BLaER1 treated with 17β-estradiol and CSF1 and Interleukin-3, amounts not matched to agents 10 nM and 100 nM (cell line): ENCODE data around the gene SCRT2.
"Not testable (repeated sequence)": the region's sequence is repeated elsewhere in the genome, so short reads cannot be mapped to it uniquely, and the experiment has no call there.

Source experiments
- H3K27ac ChIP-seq, 11 experiments: shearing (Covaris generic); formaldehyde crosslinking; 2 replicates each; pipeline ENCODE4 v1.8.1; 2022
- H3K27me3 ChIP-seq, 11 experiments: shearing (Covaris generic); formaldehyde crosslinking; 2 replicates each; pipeline ENCODE4 v1.8.1; 2022
- H3K36me3 ChIP-seq, 11 experiments: shearing (Covaris generic); formaldehyde crosslinking; 2 replicates each; pipeline ENCODE4 v1.8.1; 2022
- H3K4me1 ChIP-seq, 10 experiments: shearing (Covaris generic); formaldehyde crosslinking; 2 replicates each; pipeline ENCODE4 v1.8.1; 2022
- H3K4me2 ChIP-seq, 11 experiments: shearing (Covaris generic); formaldehyde crosslinking; 2 replicates each; pipeline ENCODE4 v1.8.1; 2022
- H3K4me3 ChIP-seq, 10 experiments: shearing (Covaris generic); formaldehyde crosslinking; 2 replicates each; pipeline ENCODE4 v1.8.1; 2022
- H3K9ac ChIP-seq, 11 experiments: shearing (Covaris generic); formaldehyde crosslinking; 2 replicates each; pipeline ENCODE4 v1.8.1; 2022
- H3K9me3 ChIP-seq, 11 experiments: shearing (Covaris generic); formaldehyde crosslinking; replicated peaks in 1 of 11; 2 replicates each; pipeline ENCODE4 v1.8.1; 2022
- H4K20me1 ChIP-seq, 11 experiments: shearing (Covaris generic); formaldehyde crosslinking; 2 replicates each; pipeline ENCODE4 v1.8.1; 2022
- Cebpa-rat ChIP-seq, 11 experiments: shearing (Covaris generic); IDR thresholded peaks; 2 replicates each; pipeline ENCODE4 v1.8.1; 2022

SCRT2 gene

DNA sequence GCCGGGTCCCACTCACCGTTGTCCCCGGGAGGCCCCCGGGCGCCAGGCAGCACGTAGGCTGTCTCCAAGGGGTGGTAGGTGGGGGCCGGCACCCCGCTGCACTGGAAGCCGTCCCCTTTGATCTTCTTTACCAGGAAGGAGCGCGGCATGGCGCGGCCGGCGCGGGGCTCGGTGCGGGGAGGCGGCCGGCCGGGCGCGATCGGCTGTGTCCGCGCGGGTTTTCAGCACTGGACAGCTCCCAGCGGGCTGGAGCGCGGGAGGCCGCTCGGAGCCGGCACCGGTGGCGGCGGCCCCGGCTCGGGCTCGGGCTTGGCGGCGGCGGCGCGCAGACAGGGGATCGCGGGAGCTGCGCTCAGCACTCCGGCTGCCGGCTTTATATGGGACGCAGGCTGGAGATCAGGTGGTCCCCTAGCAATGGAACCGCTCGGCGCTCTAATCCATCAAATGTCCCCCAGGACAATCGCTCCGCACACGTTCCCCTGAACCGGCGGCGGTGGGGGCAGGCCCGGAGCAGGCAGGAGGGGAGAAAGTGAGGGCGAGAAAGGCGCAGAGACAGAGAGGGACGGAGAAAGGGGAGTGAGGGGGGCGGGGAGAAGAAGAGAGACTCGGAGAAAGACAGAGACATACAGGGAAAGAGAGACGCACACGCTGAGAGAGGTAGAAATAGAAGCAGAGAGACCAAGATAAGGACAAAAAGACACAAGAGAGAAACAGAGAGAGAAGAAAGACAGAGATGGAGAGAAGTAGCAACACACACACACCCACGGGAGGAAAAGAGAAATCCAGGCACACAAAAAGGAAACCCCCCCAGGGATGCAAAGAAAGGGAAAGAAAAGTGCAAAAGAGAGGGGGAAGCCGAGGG is at the start of gene SCRT2:
Gene SCRT2, minus strand, starts transcription at position 350 of the 862 bp plus-strand sequence. Its CDS starts 201 bp downstream, at position 149.
- TF ChIP-seq Cebpa-rat (IDR thresholded peaks at IDR 0.05), result no peak
- H3K9ac ChIP-seq, result peak within 1 kb of the TSS; percentile 13 to 65 (median 55); a peak in 19 of 22 replicates

DNA sequence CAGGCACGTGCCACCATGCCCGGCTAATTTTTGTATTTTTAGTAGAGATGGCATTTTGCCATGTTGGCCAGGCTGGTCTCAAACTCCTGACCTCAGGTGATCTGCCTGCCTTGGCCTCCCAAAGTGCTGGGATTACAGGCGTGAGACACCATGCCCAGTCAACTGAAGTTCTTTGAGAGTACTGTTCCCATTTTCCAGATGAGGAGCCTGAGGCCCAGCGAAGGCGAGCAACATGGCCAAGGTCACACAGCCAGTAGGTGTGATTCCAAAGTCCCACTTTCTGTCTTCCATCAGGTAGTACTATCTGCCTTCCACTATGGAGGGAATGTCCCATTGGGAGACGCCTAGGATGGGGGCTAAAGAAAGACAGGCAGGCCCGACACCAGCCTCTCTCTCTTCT is 49.2 kb upstream of the SCRT2 start:
- H3K4me1 ChIP-seq, result peaks cover 23 to 78% (median 62%) of the 10 kb centered on the region in 10 experiments
- peak overlapping the region in 2 of 11 experiments; percentile 27 to 33; a peak in 2 of 22 replicates for H3K9ac ChIP-seq
- not testable (repeated sequence) for H3K4me3 ChIP-seq, H3K9me3 ChIP-seq, H4K20me1 ChIP-seq, H3K36me3 ChIP-seq
- peak overlapping the region in 4 of 11 experiments; percentile 5 to 49 (median 29); a peak in 3 of 22 replicates for H3K27ac ChIP-seq
- H3K27me3 ChIP-seq, result peaks cover 0 to 24% (median 9%) of the 10 kb centered on the region in 11 experiments; a peak in 8 of 22 replicates
- H3K4me2 ChIP-seq, result peak overlapping the region; percentile 2 to 83 (median 58); a peak in 20 of 22 replicates

More for the DNA sequence above, at the start of gene SCRT2:
- H3K4me1 ChIP-seq, result peaks cover 68 to 97% (median 85%) of the 10 kb centered on the region in 10 experiments
- H3K27me3 ChIP-seq, result peaks cover 32 to 47% (median 42%) of the 10 kb centered on the region in 11 experiments
- no peaks in the 10 kb centered on the region for H3K36me3 ChIP-seq
- H3K9me3 ChIP-seq, result no peaks in the 10 kb centered on the region
- H3K27ac ChIP-seq, result peak within 1 kb of the TSS in 8 of 11 experiments; percentile 34 to 63 (median 48); a peak in 16 of 22 replicates
- H3K4me2 ChIP-seq, result peak within 1 kb of the TSS; percentile 93 to 100 (median 98)
- H3K4me3 ChIP-seq, result peak within 1 kb of the TSS; percentile 48 to 68 (median 56)
- H4K20me1 ChIP-seq, result peaks cover 0 to 45% (median 29%) of the 10 kb centered on the region in 11 experiments; a peak in 15 of 22 replicates

GRCh38 chr20:723756-724155 is 48.2 kb upstream of the SCRT2 start:
- Histone ChIP-seq H3K9ac (peak overlapping the region in 1 of 11 experiments; percentile 9; a peak in 1 of 22 replicates), H3K4me2 (peak overlapping the region; percentile 2 to 83 (median 58)), H3K9me3 (no peaks in the 10 kb centered on the region), H3K36me3 (no peaks in the 10 kb centered on the region), H3K4me1 (peaks cover 24 to 84% (median 67%) of the 10 kb centered on the region in 10 experiments), H3K27me3 (peaks cover 0 to 19% (median 2%) of the 10 kb centered on the region in 11 experiments; a peak in 8 of 22 replicates), H3K4me3 (no peak overlapping the region), H4K20me1 (peaks cover 0 to 2% (median 0%) of the 10 kb centered on the region in 11 experiments; a peak in 1 of 22 replicates), H3K27ac (no peak overlapping the region)
- TF ChIP-seq Cebpa-rat (IDR thresholded peaks at IDR 0.05), result no peak

GRCh38 chr20:722822-723644 is 47.4 kb upstream of the SCRT2 start:
- Histone ChIP-seq H3K27me3 (peaks cover 0 to 13% (median 0%) of the 10 kb centered on the region in 11 experiments; a peak in 7 of 22 replicates), H3K9ac (no peak overlapping the region), H3K4me1 (peaks cover 24 to 80% (median 64%) of the 10 kb centered on the region in 10 experiments), H3K36me3 (no peaks in the 10 kb centered on the region), H3K27ac (no peak overlapping the region), H3K9me3 (no peaks in the 10 kb centered on the region), H4K20me1 (no peaks in the 10 kb centered on the region; a peak in 1 of 22 replicates), H3K4me2 (peak overlapping the region in 9 of 11 experiments; percentile 33 to 83 (median 61); a peak in 13 of 22 replicates), H3K4me3 (no peak overlapping the region)
- TF ChIP-seq Cebpa-rat (IDR thresholded peaks at IDR 0.05), result no peak

GRCh38 chr20:721876-722275 is 46.3 kb upstream of the SCRT2 start:
- no peaks in the 10 kb centered on the region for H3K9me3 ChIP-seq
- H3K9ac ChIP-seq, result no peak overlapping the region
- H3K4me1 ChIP-seq, result peaks cover 24 to 72% (median 58%) of the 10 kb centered on the region in 10 experiments
- no peak overlapping the region for H3K27ac ChIP-seq
- H3K4me2 ChIP-seq, result no peak overlapping the region
- H3K27me3 ChIP-seq, result peaks cover 0 to 4% (median 0%) of the 10 kb centered on the region in 11 experiments; a peak in 5 of 22 replicates
- no peak for TF ChIP-seq Cebpa-rat (IDR thresholded peaks at IDR 0.05)
- no peaks in the 10 kb centered on the region for H3K36me3 ChIP-seq
- H4K20me1 ChIP-seq, result no peaks in the 10 kb centered on the region; a peak in 1 of 22 replicates
- H3K4me3 ChIP-seq, result no peak overlapping the region

DNA sequence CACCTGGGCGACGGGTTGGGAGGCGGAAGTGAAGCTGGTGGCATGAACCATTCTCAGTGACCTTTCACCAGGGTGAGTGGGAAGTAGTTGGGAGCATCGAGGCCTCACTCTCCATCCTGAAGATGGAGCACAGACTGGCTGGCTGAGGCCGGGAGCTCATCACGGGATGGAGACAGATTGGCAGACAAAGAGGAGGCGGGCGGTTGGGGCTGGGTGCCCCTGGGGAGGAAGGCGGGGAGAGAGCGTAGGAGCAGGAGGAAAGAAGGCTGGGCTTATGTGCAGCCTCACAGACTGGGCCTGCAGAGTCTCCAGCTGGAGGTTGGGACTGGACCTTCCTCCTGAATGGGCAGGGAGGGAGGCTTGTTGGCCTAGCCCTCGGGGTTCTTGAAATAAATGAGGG is 44.2 kb upstream of the SCRT2 start:
- H3K9me3 ChIP-seq, result peaks cover 1 to 11% (median 10%) of the 10 kb centered on the region in 11 experiments; a peak in 21 of 22 replicates
- H3K27me3 ChIP-seq, result no peaks in the 10 kb centered on the region
- no peaks in the 10 kb centered on the region for H3K36me3 ChIP-seq
- H3K9ac ChIP-seq, result peak overlapping the region in 3 of 11 experiments; percentile 8 to 32 (median 19); a peak in 2 of 22 replicates
- no peaks in the 10 kb centered on the region; a peak in 1 of 22 replicates for H4K20me1 ChIP-seq
- peak overlapping the region; percentile 1 to 88 (median 71); a peak in 19 of 22 replicates for H3K4me2 ChIP-seq
- H3K4me1 ChIP-seq, result peaks cover 19 to 56% (median 38%) of the 10 kb centered on the region in 10 experiments
- TF ChIP-seq Cebpa-rat (IDR thresholded peaks at IDR 0.05), result no peak
- H3K27ac ChIP-seq, result peak overlapping the region in 2 of 11 experiments; percentile 11 to 43; a peak in 1 of 22 replicates
- no peak overlapping the region for H3K4me3 ChIP-seq

DNA sequence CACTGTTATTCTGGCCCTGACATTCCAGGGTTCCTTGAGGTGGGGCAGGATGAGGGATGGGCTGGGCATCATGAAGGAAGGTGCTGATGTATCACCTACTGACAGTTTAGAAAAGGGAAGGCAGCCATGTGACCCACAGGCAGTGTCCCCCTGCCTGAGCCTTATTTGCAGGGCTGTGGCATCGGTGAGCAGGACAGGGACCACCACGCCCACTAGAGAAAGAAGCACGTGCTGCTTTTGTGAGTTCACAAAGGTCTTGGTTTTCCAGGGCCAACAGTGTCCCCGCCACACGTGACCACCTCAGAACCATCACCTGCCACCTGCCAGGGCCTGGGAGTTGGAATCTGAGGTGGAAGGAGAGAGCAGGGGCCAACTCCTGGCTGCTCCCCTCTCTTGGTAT is 43.5 kb upstream of the SCRT2 start:
- H3K9me3 ChIP-seq, result peaks cover 9 to 19% (median 17%) of the 10 kb centered on the region in 11 experiments
- H3K4me1 ChIP-seq, result peaks cover 11 to 48% (median 30%) of the 10 kb centered on the region in 10 experiments; a peak in 19 of 20 replicates
- no peaks in the 10 kb centered on the region for H3K36me3 ChIP-seq
- H3K27ac ChIP-seq, result no peak overlapping the region
- H3K4me2 ChIP-seq, result peak overlapping the region in 6 of 11 experiments; percentile 71 to 88 (median 80); a peak in 11 of 22 replicates
- H3K9ac ChIP-seq, result no peak overlapping the region
- no peak overlapping the region for H3K4me3 ChIP-seq
- TF ChIP-seq Cebpa-rat (IDR thresholded peaks at IDR 0.05), result no peak
- H4K20me1 ChIP-seq, result no peaks in the 10 kb centered on the region; a peak in 1 of 22 replicates
- H3K27me3 ChIP-seq, result no peaks in the 10 kb centered on the region

DNA sequence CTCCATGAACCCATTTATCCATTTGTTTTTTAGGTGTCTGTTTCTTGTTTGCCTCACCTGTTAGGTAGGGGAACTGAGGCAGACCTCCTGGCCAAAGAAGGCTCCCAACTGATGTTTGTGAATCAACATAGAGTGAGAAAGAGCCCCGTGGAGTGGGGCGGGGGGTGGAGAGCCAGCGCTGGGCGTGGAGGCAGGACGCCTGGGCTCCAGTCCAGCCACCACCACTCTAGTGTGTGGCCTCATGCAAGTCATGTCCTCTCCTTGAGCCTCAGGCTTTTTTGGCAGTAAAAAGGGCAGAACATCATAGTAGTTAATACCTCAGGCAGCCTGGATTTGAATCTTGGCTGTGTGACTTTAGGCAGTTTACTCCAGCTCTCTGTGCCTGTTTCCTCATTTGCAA is 42.2 kb upstream of the SCRT2 start:
- H3K27me3 ChIP-seq, result no peaks in the 10 kb centered on the region

More for the DNA sequence above, 42.2 kb upstream of the SCRT2 start:
- Histone ChIP-seq H3K36me3 (no peaks in the 10 kb centered on the region; a peak in 1 of 22 replicates), H3K9me3 (peaks cover 21 to 31% (median 30%) of the 10 kb centered on the region in 11 experiments), H3K4me2 (no peak overlapping the region), H3K9ac (no peak overlapping the region), H3K4me1 (peaks cover 6 to 37% (median 23%) of the 10 kb centered on the region in 10 experiments; a peak in 18 of 20 replicates), H3K27ac (no peak overlapping the region), H3K4me3 (no peak overlapping the region), H4K20me1 (no peaks in the 10 kb centered on the region)
- TF ChIP-seq Cebpa-rat (IDR thresholded peaks at IDR 0.05), result no peak
